Measurements from ENCODE around the gene KCNAB3. TPM values are rescaled to one million over a fixed set of nuclear protein-coding genes. Genes with fewer than 3 reads are reported as not detected.

The KCNAB3 gene
- total RNA-seq, 1 donor: under 0.01 TPM

- Histone ChIP-seq H3K27ac (ENCODE audit: low read depth, low read length) (peak overlapping the region; percentile 70), H3K27me3 (ENCODE audit: insufficient read depth, low read length) (no peaks in the 10 kb centered on the region), H3K4me1 (ENCODE audit: insufficient read depth, low read length) (peaks cover 24% of the 10 kb centered on the region), H3K79me2 (ENCODE audit: insufficient read depth, low read length) (no peaks in the 10 kb centered on the region), H3K9me3 (ENCODE audit: low read depth, low read length) (no peaks in the 10 kb centered on the region), H2AFZ (ENCODE audit: low read length) (peak overlapping the region; percentile 74), H3K4me2 (ENCODE audit: insufficient read depth, low read length) (peak overlapping the region; percentile 88), H3K36me3 (ENCODE audit: insufficient read depth, low read length) (peaks cover 34% of the 10 kb centered on the region), H4K20me1 (ENCODE audit: insufficient read depth, low read length) (no peaks in the 10 kb centered on the region), H3K4me3 (ENCODE audit: insufficient read depth, low read length) (peak overlapping the region; percentile 79)
- peak; percentile 84 for DNase-seq (ENCODE audit: insufficient read length, low spot score, missing footprints)
- TF ChIP-seq, protein P1, sequence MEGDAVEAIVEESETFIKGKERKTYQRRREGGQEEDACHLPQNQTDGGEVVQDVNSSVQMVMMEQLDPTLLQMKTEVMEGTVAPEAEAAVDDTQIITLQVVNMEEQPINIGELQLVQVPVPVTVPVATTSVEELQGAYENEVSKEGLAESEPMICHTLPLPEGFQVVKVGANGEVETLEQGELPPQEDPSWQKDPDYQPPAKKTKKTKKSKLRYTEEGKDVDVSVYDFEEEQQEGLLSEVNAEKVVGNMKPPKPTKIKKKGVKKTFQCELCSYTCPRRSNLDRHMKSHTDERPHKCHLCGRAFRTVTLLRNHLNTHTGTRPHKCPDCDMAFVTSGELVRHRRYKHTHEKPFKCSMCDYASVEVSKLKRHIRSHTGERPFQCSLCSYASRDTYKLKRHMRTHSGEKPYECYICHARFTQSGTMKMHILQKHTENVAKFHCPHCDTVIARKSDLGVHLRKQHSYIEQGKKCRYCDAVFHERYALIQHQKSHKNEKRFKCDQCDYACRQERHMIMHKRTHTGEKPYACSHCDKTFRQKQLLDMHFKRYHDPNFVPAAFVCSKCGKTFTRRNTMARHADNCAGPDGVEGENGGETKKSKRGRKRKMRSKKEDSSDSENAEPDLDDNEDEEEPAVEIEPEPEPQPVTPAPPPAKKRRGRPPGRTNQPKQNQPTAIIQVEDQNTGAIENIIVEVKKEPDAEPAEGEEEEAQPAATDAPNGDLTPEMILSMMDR (IDR thresholded peaks at IDR 0.05; ENCODE audit: extremely low read depth, low read depth, low read length): no peak
Observed at GRCh38 chr17:7915179-7915610, 14.5 kb downstream of the KCNAB3 start.

DNA sequence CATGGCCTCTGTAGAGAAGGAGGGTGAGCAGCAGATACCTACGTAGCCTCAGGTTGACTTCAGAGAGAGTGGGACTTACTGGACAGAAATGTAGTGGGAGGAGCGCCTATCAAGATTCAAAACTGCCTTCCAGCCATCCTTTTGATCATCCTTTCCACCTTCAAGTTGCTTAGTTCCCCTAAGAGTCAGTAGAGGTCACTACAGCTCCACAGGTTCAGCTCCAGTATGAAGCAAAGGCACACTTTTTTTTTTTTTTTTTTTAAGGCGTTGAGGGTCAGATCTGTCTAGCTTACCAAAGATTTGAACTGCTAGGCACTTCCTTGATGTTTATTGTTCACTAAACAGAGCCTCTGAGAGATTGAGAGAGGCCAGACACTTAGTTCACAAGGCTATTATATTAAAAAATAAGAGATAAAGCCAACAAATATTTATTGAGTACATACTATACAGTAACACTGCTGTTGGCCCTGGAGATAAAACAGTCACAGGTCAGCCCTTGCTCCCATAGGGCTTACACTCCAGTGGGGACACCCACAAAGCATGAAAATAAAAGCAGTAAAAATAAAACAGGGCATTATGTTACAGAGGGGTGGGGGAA, 16.6 kb downstream of the KCNAB3 start:
- Histone ChIP-seq H3K4me1 (ENCODE audit: insufficient read depth, low read length) (peaks cover 24% of the 10 kb centered on the region), H3K4me3 (ENCODE audit: insufficient read depth, low read length) (no peak overlapping the region), H4K20me1 (ENCODE audit: insufficient read depth, low read length) (no peaks in the 10 kb centered on the region), H3K9me3 (ENCODE audit: low read depth, low read length) (no peaks in the 10 kb centered on the region), H2AFZ (ENCODE audit: low read length) (no peak overlapping the region), H3K79me2 (ENCODE audit: insufficient read depth, low read length) (no peaks in the 10 kb centered on the region), H3K4me2 (ENCODE audit: insufficient read depth, low read length) (no peak overlapping the region), H3K36me3 (ENCODE audit: insufficient read depth, low read length) (peaks cover 50% of the 10 kb centered on the region), H3K27ac (ENCODE audit: low read depth, low read length) (no peak overlapping the region), H3K27me3 (ENCODE audit: insufficient read depth, low read length) (no peaks in the 10 kb centered on the region)
- TF ChIP-seq, protein P1 (IDR thresholded peaks at IDR 0.05; ENCODE audit: extremely low read depth, low read depth, low read length): peak; percentile 82
- peak; percentile 91 for DNase-seq (ENCODE audit: insufficient read length, low spot score, missing footprints)

DNA sequence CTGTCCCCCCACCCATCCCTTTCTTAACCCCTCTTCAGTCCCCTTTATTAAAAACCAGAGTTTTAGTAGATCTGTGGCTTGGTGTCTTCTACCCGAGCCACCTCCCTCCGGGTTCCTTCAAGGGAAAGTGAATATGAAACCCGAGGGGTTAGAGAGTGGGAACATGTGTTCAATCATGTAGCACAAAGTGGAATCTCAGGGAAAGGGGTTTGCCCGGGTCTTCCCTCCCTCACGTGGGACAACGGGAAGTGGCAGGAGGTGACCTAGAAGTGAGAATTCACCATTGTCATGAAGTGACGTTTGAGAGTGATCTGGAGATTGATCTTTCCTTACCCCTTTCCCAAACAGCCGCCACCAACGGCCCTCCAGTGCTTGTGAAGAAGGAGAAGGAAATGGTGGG, 18.5 kb downstream of the KCNAB3 start:
- H3K4me3 ChIP-seq (ENCODE audit: insufficient read depth, low read length): no peak overlapping the region
- H3K9me3 ChIP-seq (ENCODE audit: low read depth, low read length): no peaks in the 10 kb centered on the region
- no peak overlapping the region for H2AFZ ChIP-seq (ENCODE audit: low read length)
- H4K20me1 ChIP-seq (ENCODE audit: insufficient read depth, low read length): no peaks in the 10 kb centered on the region
- no peaks in the 10 kb centered on the region for H3K79me2 ChIP-seq (ENCODE audit: insufficient read depth, low read length)
- H3K36me3 ChIP-seq (ENCODE audit: insufficient read depth, low read length): peaks cover 69% of the 10 kb centered on the region
- peaks cover 13% of the 10 kb centered on the region for H3K4me1 ChIP-seq (ENCODE audit: insufficient read depth, low read length)
- TF ChIP-seq, protein P1 (IDR thresholded peaks at IDR 0.05; ENCODE audit: extremely low read depth, low read depth, low read length): no peak
- no peaks in the 10 kb centered on the region for H3K27me3 ChIP-seq (ENCODE audit: insufficient read depth, low read length)
- H3K27ac ChIP-seq (ENCODE audit: low read depth, low read length): no peak overlapping the region
- peak; percentile 81 for DNase-seq (ENCODE audit: insufficient read length, low spot score, missing footprints)
- no peak overlapping the region for H3K4me2 ChIP-seq (ENCODE audit: insufficient read depth, low read length)

DNA sequence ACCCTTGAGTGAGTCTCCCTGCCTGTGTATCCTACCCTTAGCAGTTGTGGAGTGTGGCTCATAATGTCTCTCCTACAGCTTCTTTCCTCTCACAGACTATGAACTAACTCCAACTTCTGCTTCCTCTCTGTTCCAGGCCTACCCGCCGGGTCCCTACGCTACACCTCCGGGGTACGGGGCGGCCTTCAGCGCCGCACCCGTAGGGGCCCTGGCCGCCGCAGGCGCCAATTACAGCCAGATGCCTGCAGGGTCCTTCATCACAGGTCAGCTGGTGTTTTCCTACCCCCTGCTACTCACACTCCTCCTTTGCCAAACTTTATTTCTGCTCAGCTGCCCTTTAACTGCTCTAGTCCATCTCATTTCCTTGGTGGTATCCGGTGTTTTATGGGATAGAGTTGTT, 18.9 kb downstream of the KCNAB3 start:
- no peak overlapping the region for H3K4me3 ChIP-seq (ENCODE audit: insufficient read depth, low read length)
- no peaks in the 10 kb centered on the region for H3K27me3 ChIP-seq (ENCODE audit: insufficient read depth, low read length)
- peaks cover 73% of the 10 kb centered on the region for H3K36me3 ChIP-seq (ENCODE audit: insufficient read depth, low read length)
- H3K9me3 ChIP-seq (ENCODE audit: low read depth, low read length): no peaks in the 10 kb centered on the region
- DNase-seq (ENCODE audit: insufficient read length, low spot score, missing footprints): no peak
- no peaks in the 10 kb centered on the region for H4K20me1 ChIP-seq (ENCODE audit: insufficient read depth, low read length)
- no peaks in the 10 kb centered on the region for H3K79me2 ChIP-seq (ENCODE audit: insufficient read depth, low read length)
- no peak overlapping the region for H3K27ac ChIP-seq (ENCODE audit: low read depth, low read length)
- H3K4me1 ChIP-seq (ENCODE audit: insufficient read depth, low read length): peaks cover 11% of the 10 kb centered on the region
- TF ChIP-seq, protein P1 (IDR thresholded peaks at IDR 0.05; ENCODE audit: extremely low read depth, low read depth, low read length): no peak
- no peak overlapping the region for H2AFZ ChIP-seq (ENCODE audit: low read length)
- no peak overlapping the region for H3K4me2 ChIP-seq (ENCODE audit: insufficient read depth, low read length)
